Neural cell (in vitro differentiated cells): ENCODE results near the gene PRKCA. TPM values are rescaled to one million over a fixed set of nuclear protein-coding genes. Genes with fewer than 3 reads are reported as not detected.

Source experiments
- H2AFZ ChIP-seq: fragments of 200-600, 300-800 bp; sonication (generic), shearing (Covaris generic); 2 replicates; pipeline ENCODE4 v1.6.0; 2014; ENCODE audit warnings: low read depth, mild to moderate bottlenecking, antibody characterized with exemption, low read length, moderate library complexity
- H3F3A ChIP-seq: fragments of 200-600 bp; shearing (Covaris generic); 2 replicates; pipeline ENCODE4 v1.6.1; 2016; ENCODE audit warnings: mild to moderate bottlenecking, moderate library complexity, mixed read lengths, antibody characterized with exemption, low read length; ENCODE audit not compliant: insufficient read depth, poor library complexity, severe bottlenecking
- H3K27ac ChIP-seq: fragments of 200-600, 300-800 bp; sonication (generic), shearing (Covaris generic); 2 replicates; pipeline ENCODE4 v1.5.1; 2014; ENCODE audit warnings: mild to moderate bottlenecking, low read length, moderate library complexity
- H3K27me3 ChIP-seq: fragments of 300-800, 200-600 bp; sonication (generic), shearing (Covaris generic); 2 replicates; pipeline ENCODE4 v1.6.0; 2014; ENCODE audit warnings: mild to moderate bottlenecking, low read depth, low read length, moderate library complexity; ENCODE audit not compliant: insufficient read depth
- H3K36me3 ChIP-seq: fragments of 300-800, 200-600 bp; sonication (generic), shearing (Covaris generic); 2 replicates; pipeline ENCODE4 v1.5.1; 2014; ENCODE audit warnings: mild to moderate bottlenecking, antibody characterized with exemption, low read length, moderate library complexity; ENCODE audit not compliant: insufficient read depth
- H3K4me2 ChIP-seq: fragments of 300-800, 200-600 bp; sonication (generic), shearing (Covaris generic); 2 replicates; pipeline ENCODE4 v1.6.0; 2014; ENCODE audit warnings: mild to moderate bottlenecking, low read length
- H3K4me3 ChIP-seq: fragments of 300-800, 200-600 bp; sonication (generic), shearing (Covaris generic); 2 replicates; pipeline ENCODE4 v1.5.1; 2014; ENCODE audit warnings: mild to moderate bottlenecking, low read length, moderate library complexity
- H3K79me2 ChIP-seq: fragments of 200-600 bp; shearing (Covaris generic); replicated peaks from 2 replicates; pipeline ENCODE4 v1.6.0; 2014; ENCODE audit warnings: mild to moderate bottlenecking, low read length, moderate library complexity; ENCODE audit not compliant: insufficient read depth
- H3K9ac ChIP-seq: fragments of 300-800, 200-600 bp; sonication (generic), shearing (Covaris generic); 2 replicates; pipeline ENCODE4 v1.6.1; 2016; ENCODE audit warnings: mild to moderate bottlenecking, low read length, mixed read lengths
- H3K9me2 ChIP-seq: fragments of 200-600 bp; shearing (Covaris generic); 2 replicates; pipeline ENCODE4 v1.6.1; 2016; ENCODE audit warnings: mild to moderate bottlenecking, low read length, mixed read lengths; ENCODE audit not compliant: insufficient read depth
- H3K9me3 ChIP-seq: fragments of 200-600, 300-800 bp; sonication (generic), shearing (Covaris generic); 2 replicates; pipeline ENCODE4 v1.6.1; 2016; ENCODE audit warnings: mild to moderate bottlenecking, mixed run types, low read length, moderate library complexity, mixed read lengths
- H4K20me1 ChIP-seq: fragments of 200-600 bp; shearing (Covaris generic); 2 replicates; pipeline ENCODE4 v1.6.1; 2016; ENCODE audit warnings: mild to moderate bottlenecking, mixed run types; ENCODE audit not compliant: insufficient read depth
- CTCF ChIP-seq: fragments of 450-650 bp; IDR thresholded peaks from 2 replicates; pipeline ENCODE4 v1.5.1; 2014; ENCODE audit warnings: antibody characterized with exemption, mild to moderate bottlenecking, moderate library complexity; ENCODE audit not compliant: poor library complexity, severe bottlenecking
- EP300 ChIP-seq: fragments of 450-650 bp; conservative IDR thresholded peaks from 2 replicates; pipeline ENCODE4 v1.6.1; 2014; ENCODE audit warnings: antibody characterized with exemption, mild to moderate bottlenecking, moderate library complexity; ENCODE audit not compliant: poor library complexity, severe bottlenecking
- EZH2 ChIP-seq: fragments of 200-600, 300-800 bp; shearing (Covaris generic), sonication (generic); IDR thresholded peaks from 2 replicates; pipeline ENCODE4 v1.6.1; 2014; ENCODE audit warnings: antibody characterized with exemption, low read length, borderline replicate concordance, mild to moderate bottlenecking; ENCODE audit not compliant: insufficient read depth, poor library complexity, severe bottlenecking
- MXI1 ChIP-seq: fragments of 450-650 bp; conservative IDR thresholded peaks from 2 replicates; pipeline ENCODE4 v1.6.1; 2014; ENCODE audit warnings: antibody characterized with exemption, mild to moderate bottlenecking; ENCODE audit not compliant: poor library complexity, severe bottlenecking
- POLR2AphosphoS5 ChIP-seq: IDR thresholded peaks from 2 replicates; pipeline ENCODE4 v1.6.1; 2012
- RAD21 ChIP-seq: fragments of 450-650 bp; conservative IDR thresholded peaks from 2 replicates; pipeline ENCODE4 v1.6.1; 2014; ENCODE audit warnings: antibody characterized with exemption, mild to moderate bottlenecking, moderate library complexity
- SMC3 ChIP-seq: fragments of 450-650 bp; conservative IDR thresholded peaks from 2 replicates; pipeline ENCODE4 v1.6.1; 2014; ENCODE audit warnings: antibody characterized with exemption, mild to moderate bottlenecking, moderate library complexity; ENCODE audit not compliant: poor library complexity
- TAF1 ChIP-seq: IDR thresholded peaks from 2 replicates; pipeline ENCODE4 v1.6.1; 2012; ENCODE audit warnings: low read depth
- polyA plus RNA-seq: library from polyadenylated mRNA; depleted of rRNA; stranded (reverse); fragments of >200 nt; gene quantifications from 2 replicates; pipeline ENCODE4 v1.2.3, GENCODE V29; 2014
- TF ChIP-seq, protein P1 (sequence below): IDR thresholded peaks from 2 replicates; pipeline ENCODE4 v1.6.1; 2012; ENCODE audit warnings: borderline replicate concordance

PRKCA gene
- polyA plus RNA-seq, 1 donor from 2014 or later: 5.9 TPM

GRCh38 chr17:66383333-66383732, 80.9 kb downstream of the PRKCA start:
- Histone ChIP-seq H3F3A (no peaks in the 10 kb centered on the region), H4K20me1 (no peaks in the 10 kb centered on the region), H3K9me2 (no peaks in the 10 kb centered on the region), H2AFZ (no peak overlapping the region), H3K9me3 (no peaks in the 10 kb centered on the region), H3K4me2 (no peak overlapping the region), H3K79me2 (no peaks in the 10 kb centered on the region), H3K27ac (no peak overlapping the region), H3K4me3 (no peak overlapping the region), H3K27me3 (no peaks in the 10 kb centered on the region), H3K36me3 (no peaks in the 10 kb centered on the region), H3K9ac (no peak overlapping the region)
- TF ChIP-seq SMC3: no peak
- no peak for TF ChIP-seq EP300

DNA sequence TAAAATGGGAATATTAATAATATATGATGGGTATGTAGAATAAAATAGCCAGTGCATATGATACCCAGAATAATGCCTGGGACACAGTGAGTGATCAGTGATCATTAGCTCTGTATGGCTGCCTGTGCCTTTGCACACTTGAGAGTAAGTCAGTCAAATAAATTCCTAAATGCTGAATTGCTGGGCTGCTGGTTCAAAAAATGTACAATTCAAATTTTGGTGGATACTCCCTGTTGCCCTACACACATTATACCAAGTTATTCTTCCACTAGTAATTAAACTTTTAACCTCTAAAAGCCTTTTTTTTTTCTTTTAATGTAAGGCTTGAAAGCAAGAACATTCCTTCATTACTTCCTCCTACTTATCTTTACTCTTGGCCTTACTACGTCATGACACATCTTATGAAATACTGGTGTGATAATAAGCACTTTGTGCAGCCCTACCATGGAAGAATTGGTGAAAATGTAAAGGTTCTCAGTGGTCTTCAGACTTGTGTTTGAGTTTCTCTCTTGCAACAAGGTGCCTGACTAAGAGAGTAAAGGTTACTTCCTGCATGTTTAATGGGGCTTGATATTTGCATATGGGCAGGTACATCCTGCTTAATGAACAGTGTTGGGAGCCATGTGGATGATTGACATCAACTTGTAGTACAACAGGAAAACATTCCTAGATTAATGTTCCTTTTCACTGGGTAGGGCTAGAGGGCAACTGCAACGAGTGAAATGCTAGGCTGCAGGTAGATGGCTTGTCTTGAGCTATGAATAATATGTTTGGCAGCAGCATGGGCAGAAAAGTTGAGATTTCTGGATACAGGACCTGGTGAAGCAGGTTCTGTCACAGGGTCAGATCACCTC, 84.3 kb downstream of the PRKCA start:
- Histone ChIP-seq H3K27ac (no peak overlapping the region), H3K4me2 (no peak overlapping the region), H2AFZ (no peak overlapping the region), H3K36me3 (no peaks in the 10 kb centered on the region), H3K79me2 (no peaks in the 10 kb centered on the region), H3K9me3 (no peaks in the 10 kb centered on the region), H3K27me3 (no peaks in the 10 kb centered on the region), H3K9me2 (no peaks in the 10 kb centered on the region), H3K4me3 (no peak overlapping the region), H3K9ac (no peak overlapping the region), H4K20me1 (no peaks in the 10 kb centered on the region), H3F3A (no peaks in the 10 kb centered on the region)
- TF ChIP-seq, protein P1, sequence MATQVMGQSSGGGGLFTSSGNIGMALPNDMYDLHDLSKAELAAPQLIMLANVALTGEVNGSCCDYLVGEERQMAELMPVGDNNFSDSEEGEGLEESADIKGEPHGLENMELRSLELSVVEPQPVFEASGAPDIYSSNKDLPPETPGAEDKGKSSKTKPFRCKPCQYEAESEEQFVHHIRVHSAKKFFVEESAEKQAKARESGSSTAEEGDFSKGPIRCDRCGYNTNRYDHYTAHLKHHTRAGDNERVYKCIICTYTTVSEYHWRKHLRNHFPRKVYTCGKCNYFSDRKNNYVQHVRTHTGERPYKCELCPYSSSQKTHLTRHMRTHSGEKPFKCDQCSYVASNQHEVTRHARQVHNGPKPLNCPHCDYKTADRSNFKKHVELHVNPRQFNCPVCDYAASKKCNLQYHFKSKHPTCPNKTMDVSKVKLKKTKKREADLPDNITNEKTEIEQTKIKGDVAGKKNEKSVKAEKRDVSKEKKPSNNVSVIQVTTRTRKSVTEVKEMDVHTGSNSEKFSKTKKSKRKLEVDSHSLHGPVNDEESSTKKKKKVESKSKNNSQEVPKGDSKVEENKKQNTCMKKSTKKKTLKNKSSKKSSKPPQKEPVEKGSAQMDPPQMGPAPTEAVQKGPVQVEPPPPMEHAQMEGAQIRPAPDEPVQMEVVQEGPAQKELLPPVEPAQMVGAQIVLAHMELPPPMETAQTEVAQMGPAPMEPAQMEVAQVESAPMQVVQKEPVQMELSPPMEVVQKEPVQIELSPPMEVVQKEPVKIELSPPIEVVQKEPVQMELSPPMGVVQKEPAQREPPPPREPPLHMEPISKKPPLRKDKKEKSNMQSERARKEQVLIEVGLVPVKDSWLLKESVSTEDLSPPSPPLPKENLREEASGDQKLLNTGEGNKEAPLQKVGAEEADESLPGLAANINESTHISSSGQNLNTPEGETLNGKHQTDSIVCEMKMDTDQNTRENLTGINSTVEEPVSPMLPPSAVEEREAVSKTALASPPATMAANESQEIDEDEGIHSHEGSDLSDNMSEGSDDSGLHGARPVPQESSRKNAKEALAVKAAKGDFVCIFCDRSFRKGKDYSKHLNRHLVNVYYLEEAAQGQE: no peak
- TF ChIP-seq TAF1 (no peak), POLR2AphosphoS5 (no peak), SMC3 (no peak), MXI1 (no peak), CTCF (no peak), RAD21 (no peak), EP300 (no peak), EZH2 (no peak)
